GM21619 (cell line): ENCODE measurements around the gene CTSO.
A peak's percentile ranks its signal among the peaks of the same experiment; 100 is the strongest.
"Not testable (repeated sequence)": the region's sequence is repeated elsewhere in the genome, so short reads cannot be mapped to it uniquely, and the experiment has no call there.

Source experiments
- ATAC-seq: cut with Tn5 transposase; IDR thresholded peaks from one replicate; pipeline ENCODE4 v1.9.1; 2021; ENCODE audit not compliant: unreplicated experiment

The CTSO gene

GRCh38 chr4:155908187-155909139 is 45.2 kb downstream of the CTSO start:
- no peak for ATAC-seq

GRCh38 chr4:155907556-155907955 is 46.1 kb downstream of the CTSO start:
- no peak for ATAC-seq

GRCh38 chr4:155906554-155907247 is 47.0 kb downstream of the CTSO start:
- no peak for ATAC-seq

- ATAC-seq, result no peak
These were observed 49.3 kb downstream of the CTSO start for GRCh38 chr4:155904331-155904730.

- ATAC-seq, result no peak
These were observed 50.2 kb downstream of the CTSO start, which contains the start of gene TDO2 for GRCh38 chr4:155903453-155903852. TSS of gene TDO2 (plus strand) at chr4:155903696. CDS start at chr4:155903759, 63 bp downstream.

- ATAC-seq, result no peak
These were observed 52.7 kb downstream of the CTSO start for GRCh38 chr4:155901013-155901412.

- no peak for ATAC-seq
These were observed 53.3 kb downstream of the CTSO start for GRCh38 chr4:155900381-155900780.

GRCh38 chr4:155899891-155900290 is 53.8 kb downstream of the CTSO start:
- no peak for ATAC-seq

GRCh38 chr4:155898371-155898770 is 55.3 kb downstream of the CTSO start:
- ATAC-seq, result not testable (repeated sequence)

GRCh38 chr4:155891058-155891457 is 62.6 kb downstream of the CTSO start:
- no peak for ATAC-seq

GRCh38 chr4:155889946-155890345 is 63.7 kb downstream of the CTSO start:
- ATAC-seq, result no peak

GRCh38 chr4:155889031-155889793 is 64.5 kb downstream of the CTSO start:
- peak; percentile 97 for ATAC-seq

GRCh38 chr4:155887847-155888570 is 65.7 kb downstream of the CTSO start:
- no peak for ATAC-seq

GRCh38 chr4:155887045-155887444 is 66.6 kb downstream of the CTSO start:
- ATAC-seq, result no peak

- ATAC-seq, result no peak
These were observed 68.0 kb downstream of the CTSO start for GRCh38 chr4:155885666-155886065.

- no peak for ATAC-seq
These were observed 69.8 kb downstream of the CTSO start for GRCh38 chr4:155883895-155884294.

GRCh38 chr4:155881555-155881954 is 72.1 kb downstream of the CTSO start:
- ATAC-seq, result no peak

GRCh38 chr4:155879767-155880166 is 73.9 kb downstream of the CTSO start:
- no peak for ATAC-seq

- ATAC-seq, result peak; percentile 48
These were observed 75.1 kb downstream of the CTSO start for GRCh38 chr4:155878611-155879010.

- ATAC-seq, result no peak
These were observed 75.7 kb downstream of the CTSO start for GRCh38 chr4:155877971-155878370.

GRCh38 chr4:155875878-155876277 is 77.8 kb downstream of the CTSO start:
- ATAC-seq, result no peak
